Mesothelial cell of epicardium (in vitro differentiated cells): ENCODE data around the gene APOL3. TPM values are rescaled to one million over a fixed set of nuclear protein-coding genes. Genes with fewer than 3 reads are reported as not detected.
"Not testable (repeated sequence)": the region's sequence is repeated elsewhere in the genome, so short reads cannot be mapped to it uniquely, and the experiment has no call there.

Experiments used
- DNase-seq, 2 experiments: peaks; one replicate each; pipeline ENCODE4 v3.0.0; 2021; ENCODE audit warnings: low spot score in 2 of 2; ENCODE audit not compliant: unreplicated experiment in 2 of 2
- H3K27ac Mint-ChIP-seq: 2 replicates; pipeline ENCODE4 v1.8.0; 2021; ENCODE audit warnings: mixed read lengths
- H3K27me3 Mint-ChIP-seq: 2 replicates; pipeline ENCODE4 v1.8.0; 2021; ENCODE audit warnings: low read depth, mixed read lengths
- H3K36me3 Mint-ChIP-seq: 2 replicates; pipeline ENCODE4 v1.8.0; 2021; ENCODE audit warnings: mixed read lengths
- H3K4me1 Mint-ChIP-seq: 2 replicates; pipeline ENCODE4 v1.8.0; 2021; ENCODE audit warnings: mixed read lengths
- H3K4me3 Mint-ChIP-seq: 2 replicates; pipeline ENCODE4 v1.8.0; 2021; ENCODE audit warnings: mild to moderate bottlenecking, moderate library complexity, mixed read lengths
- H3K9me3 Mint-ChIP-seq: 2 replicates; pipeline ENCODE4 v1.8.0; 2021; ENCODE audit warnings: mixed read lengths
- total RNA-seq: library from RNA; stranded (reverse); gene quantifications from 3 replicates; pipeline ENCODE4 v1.2.1, GENCODE V29; 2021
- TF ChIP-seq, protein P1 (sequence below): fragments of 200-600 bp; sonication (generic); IDR thresholded peaks from one replicate; pipeline ENCODE4 v1.5.0; 2021; ENCODE audit warnings: antibody characterized with exemption; ENCODE audit not compliant: unreplicated experiment

APOL3 gene
- total RNA-seq, 1 donor from 2014 or later: 1.8 TPM

DNA sequence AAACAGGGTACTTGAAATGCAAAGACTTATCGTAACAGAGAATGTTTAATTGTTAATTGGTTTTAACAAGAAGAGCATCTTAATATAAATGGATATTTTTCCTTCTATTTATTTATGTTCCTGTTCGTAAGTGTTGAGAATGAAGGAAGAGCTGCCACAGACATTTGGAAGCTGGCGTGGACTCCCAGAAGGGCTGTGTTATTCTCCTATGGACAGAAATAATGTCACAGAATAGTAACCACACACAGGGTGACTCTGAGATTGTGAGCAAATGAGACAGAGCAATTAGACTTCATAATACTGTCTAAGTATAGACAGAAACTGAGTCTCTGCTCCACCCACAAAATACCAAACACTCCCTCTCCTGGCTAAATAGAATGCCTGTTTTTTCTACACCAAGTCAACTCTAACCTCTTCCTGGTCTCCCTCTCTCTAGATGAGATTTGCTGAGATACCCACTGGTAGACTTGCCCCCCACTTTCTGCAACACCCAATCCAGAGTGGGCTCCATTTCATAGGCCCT lies 6.1 kb downstream of the APOL3 start:
- H3K4me3 Mint-ChIP-seq: no peak overlapping the region
- TF ChIP-seq, protein P1, sequence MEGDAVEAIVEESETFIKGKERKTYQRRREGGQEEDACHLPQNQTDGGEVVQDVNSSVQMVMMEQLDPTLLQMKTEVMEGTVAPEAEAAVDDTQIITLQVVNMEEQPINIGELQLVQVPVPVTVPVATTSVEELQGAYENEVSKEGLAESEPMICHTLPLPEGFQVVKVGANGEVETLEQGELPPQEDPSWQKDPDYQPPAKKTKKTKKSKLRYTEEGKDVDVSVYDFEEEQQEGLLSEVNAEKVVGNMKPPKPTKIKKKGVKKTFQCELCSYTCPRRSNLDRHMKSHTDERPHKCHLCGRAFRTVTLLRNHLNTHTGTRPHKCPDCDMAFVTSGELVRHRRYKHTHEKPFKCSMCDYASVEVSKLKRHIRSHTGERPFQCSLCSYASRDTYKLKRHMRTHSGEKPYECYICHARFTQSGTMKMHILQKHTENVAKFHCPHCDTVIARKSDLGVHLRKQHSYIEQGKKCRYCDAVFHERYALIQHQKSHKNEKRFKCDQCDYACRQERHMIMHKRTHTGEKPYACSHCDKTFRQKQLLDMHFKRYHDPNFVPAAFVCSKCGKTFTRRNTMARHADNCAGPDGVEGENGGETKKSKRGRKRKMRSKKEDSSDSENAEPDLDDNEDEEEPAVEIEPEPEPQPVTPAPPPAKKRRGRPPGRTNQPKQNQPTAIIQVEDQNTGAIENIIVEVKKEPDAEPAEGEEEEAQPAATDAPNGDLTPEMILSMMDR: no peak
- peaks cover 37% of the 10 kb centered on the region for H3K4me1 Mint-ChIP-seq
- no peak for DNase-seq
- peaks cover 9% of the 10 kb centered on the region for H3K9me3 Mint-ChIP-seq
- peak overlapping the region; percentile 45 for H3K27ac Mint-ChIP-seq
- peaks cover 7% of the 10 kb centered on the region for H3K36me3 Mint-ChIP-seq
- no peaks in the 10 kb centered on the region for H3K27me3 Mint-ChIP-seq

DNA sequence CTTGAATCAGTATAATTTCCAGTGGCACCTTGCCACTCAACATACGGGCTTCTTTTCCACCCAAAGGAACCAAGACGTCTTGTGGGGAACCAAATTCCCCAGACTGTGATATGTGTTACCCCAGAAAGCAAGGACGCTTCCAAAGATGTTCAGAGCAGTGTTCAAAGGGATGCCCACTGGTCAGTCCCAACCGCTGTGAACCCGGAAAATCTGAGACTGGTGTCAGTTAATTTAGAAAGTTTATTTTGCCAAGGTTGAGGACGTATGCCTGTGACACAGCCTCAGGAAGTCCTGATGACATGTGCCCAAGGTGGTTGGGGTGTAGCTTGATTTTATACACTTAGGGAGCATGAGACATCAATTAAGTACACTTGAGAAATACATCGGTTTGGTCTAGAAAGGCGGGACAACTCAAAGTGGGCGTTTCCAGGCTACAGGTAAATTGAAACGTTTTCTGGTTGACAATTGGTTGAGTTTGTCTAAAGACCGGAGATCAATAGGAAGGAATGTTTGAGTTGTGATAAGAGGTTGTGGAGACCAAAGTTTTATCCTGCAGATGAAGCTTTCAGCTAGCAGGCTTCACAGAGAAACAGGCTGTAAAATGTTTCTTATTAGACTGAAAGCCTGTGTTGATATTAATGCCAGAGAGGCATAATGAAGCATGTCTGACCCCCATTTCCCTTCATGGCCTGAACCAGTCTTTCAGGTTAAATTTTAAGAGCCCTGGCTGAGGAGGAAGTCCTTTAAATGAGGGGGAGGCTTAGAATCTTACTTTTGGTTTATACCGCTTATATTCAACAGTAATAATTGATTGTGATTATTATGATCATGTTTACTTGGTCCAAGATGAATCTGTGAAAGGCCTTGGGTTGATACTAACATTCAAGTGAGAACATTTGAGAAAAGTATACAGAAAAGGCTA lies 6.8 kb downstream of the APOL3 start:
- H3K36me3 Mint-ChIP-seq: peaks cover 7% of the 10 kb centered on the region
- TF ChIP-seq, protein P1: no peak
- peak overlapping the region; percentile 52 for H3K27ac Mint-ChIP-seq
- peaks cover 9% of the 10 kb centered on the region for H3K9me3 Mint-ChIP-seq
- peaks cover 37% of the 10 kb centered on the region for H3K4me1 Mint-ChIP-seq
- DNase-seq: no peak
- no peak overlapping the region for H3K4me3 Mint-ChIP-seq
- H3K27me3 Mint-ChIP-seq: no peaks in the 10 kb centered on the region

DNA sequence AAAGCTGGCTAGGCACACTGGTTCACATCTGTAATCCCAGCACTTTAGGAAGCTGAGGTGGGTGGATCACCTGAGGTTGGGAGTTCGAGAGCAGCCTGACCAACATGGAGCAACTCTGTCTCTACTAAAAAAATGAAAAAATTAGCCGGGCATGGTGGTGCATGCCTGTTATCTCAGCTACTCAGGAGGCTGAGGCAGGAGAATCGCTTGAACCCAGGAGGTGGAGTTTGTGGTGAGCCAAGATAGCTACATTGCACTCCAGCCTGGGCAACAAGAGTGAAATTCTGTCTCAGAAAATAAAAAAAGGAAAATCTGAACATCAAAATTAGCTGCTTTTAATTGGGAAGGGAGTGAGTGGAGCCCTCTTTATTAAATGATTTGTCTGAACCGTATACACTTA lies 7.7 kb downstream of the APOL3 start:
- H3K4me1 Mint-ChIP-seq: peaks cover 37% of the 10 kb centered on the region
- H3K27ac Mint-ChIP-seq, H3K9me3 Mint-ChIP-seq, H3K4me3 Mint-ChIP-seq, DNase-seq, H3K36me3 Mint-ChIP-seq, H3K27me3 Mint-ChIP-seq: not testable (repeated sequence)

DNA sequence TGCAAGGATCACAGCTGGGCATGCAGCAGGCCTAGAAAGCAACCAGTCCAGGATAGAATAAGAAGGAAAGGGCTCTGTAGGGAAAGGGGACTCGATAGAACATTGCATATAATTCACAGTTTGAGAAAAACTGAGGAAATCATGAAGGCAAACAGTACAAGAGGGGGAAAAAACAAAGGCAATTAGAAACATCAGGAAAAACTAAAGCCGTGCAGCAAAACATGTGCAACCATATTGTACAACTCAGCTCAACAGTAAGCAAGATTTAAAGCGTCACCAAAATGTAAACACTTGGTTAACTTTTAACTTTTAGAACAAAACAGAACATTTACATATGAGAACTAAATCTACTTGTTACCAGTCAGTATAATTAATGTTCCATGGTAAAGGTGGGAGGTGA lies 8.5 kb downstream of the APOL3 start:
- H3K36me3 Mint-ChIP-seq: peaks cover 7% of the 10 kb centered on the region
- no peak overlapping the region for H3K4me3 Mint-ChIP-seq
- DNase-seq: no peak
- H3K4me1 Mint-ChIP-seq: peaks cover 36% of the 10 kb centered on the region
- no peak overlapping the region for H3K27ac Mint-ChIP-seq
- H3K27me3 Mint-ChIP-seq: no peaks in the 10 kb centered on the region
- TF ChIP-seq, protein P1: no peak
- peaks cover 9% of the 10 kb centered on the region for H3K9me3 Mint-ChIP-seq

DNA sequence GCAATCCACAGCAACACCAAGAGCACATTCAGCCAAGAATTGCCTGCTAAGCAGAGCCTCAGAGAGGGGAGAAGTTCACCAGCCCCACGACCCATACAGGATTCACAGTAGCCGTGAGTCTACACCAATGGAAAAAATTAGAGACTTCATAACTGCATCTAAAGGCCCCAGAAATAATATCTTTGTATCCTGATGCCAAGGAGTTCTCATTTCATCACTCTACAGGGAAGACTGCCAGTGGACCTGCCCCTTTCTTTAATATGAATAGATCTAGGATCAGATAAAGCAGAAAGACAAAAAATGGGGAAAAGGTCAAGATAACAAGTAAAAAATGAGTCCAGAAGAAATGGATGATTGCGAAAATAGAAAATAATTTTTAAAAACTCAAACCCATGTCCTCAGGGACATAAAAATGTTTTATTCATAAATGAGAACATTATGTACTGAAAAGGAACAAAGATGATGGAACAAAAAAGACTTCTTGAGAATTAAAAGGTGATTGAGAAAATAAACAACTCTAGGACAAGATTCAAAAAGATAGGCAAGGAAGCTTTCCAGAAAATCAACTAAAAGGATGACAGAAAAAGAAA lies 9.5 kb downstream of the APOL3 start:
- Mint-ChIP-seq H3K27me3 (no peaks in the 10 kb centered on the region), H3K36me3 (peaks cover 7% of the 10 kb centered on the region), H3K27ac (no peak overlapping the region), H3K4me1 (peaks cover 26% of the 10 kb centered on the region), H3K9me3 (peaks cover 9% of the 10 kb centered on the region), H3K4me3 (no peak overlapping the region)
- TF ChIP-seq, protein P1: no peak
- DNase-seq: no peak

DNA sequence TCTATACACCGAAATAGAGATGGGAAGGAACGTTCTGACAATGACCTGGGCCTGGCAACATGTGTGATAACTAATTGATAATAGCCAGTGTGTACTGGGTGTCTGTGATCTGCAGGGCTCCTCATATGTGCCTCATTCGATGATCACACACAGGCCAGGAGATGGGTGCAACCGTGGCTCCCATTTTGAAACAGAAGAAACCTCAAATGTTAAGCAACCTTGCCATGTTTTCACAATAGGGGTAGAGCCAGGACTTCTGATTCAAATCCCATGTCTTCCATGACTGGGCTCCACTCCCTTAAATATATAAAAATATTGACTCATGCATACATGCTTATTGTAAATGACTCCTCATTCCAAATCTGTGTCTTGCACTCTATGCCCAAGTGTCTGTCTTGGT lies 11.1 kb downstream of the APOL3 start:
- Mint-ChIP-seq H3K27ac (no peak overlapping the region), H3K9me3 (peaks cover 9% of the 10 kb centered on the region), H3K27me3 (no peaks in the 10 kb centered on the region), H3K4me1 (peaks cover 18% of the 10 kb centered on the region), H3K4me3 (no peak overlapping the region), H3K36me3 (peaks cover 7% of the 10 kb centered on the region)
- TF ChIP-seq, protein P1: no peak
- DNase-seq: no peak
